Peyer's patch (tissue), 4 donors: ENCODE measurements around the gene SERINC5. TPM values are rescaled to one million over a fixed set of nuclear protein-coding genes. Genes with fewer than 3 reads are reported as not detected.
"Not testable (repeated sequence)": the region's sequence is repeated elsewhere in the genome, so short reads cannot be mapped to it uniquely, and the experiment has no call there.

Source experiments
- DNase-seq, 3 donors: peaks; one replicate each; pipeline ENCODE4 v3.0.0-alpha.2; 2017 to 2019
- H3K27ac ChIP-seq, 4 donors: fragments of 200-600 bp; sonication (generic); one replicate each; pipeline ENCODE4 v1.5.1; 2016 to 2019
- H3K27me3 ChIP-seq, 2 donors: fragments of 200-600 bp; sonication (generic); one replicate each; pipeline ENCODE4 v1.5.1; 2019
- H3K36me3 ChIP-seq, 3 donors: fragments of 200-600 bp; sonication (generic); one replicate each; pipeline ENCODE4 v1.5.1; 2016 to 2019
- H3K4me1 ChIP-seq, 4 donors: fragments of 200-600 bp; sonication (generic); one replicate each; pipeline ENCODE4 v1.5.1; 2016 to 2019
- H3K4me3 ChIP-seq, 4 donors: fragments of 200-600 bp; sonication (generic); 1 replicate in 3 of 4; 2 replicates in 1 of 4; pipeline ENCODE4 v1.5.1; 2016 to 2019; ENCODE audit warnings: mild to moderate bottlenecking in 1 of 4
- H3K9me3 ChIP-seq, 4 donors: fragments of 200-600 bp; sonication (generic); one replicate each; pipeline ENCODE4 v1.5.1; 2016 to 2019; ENCODE audit warnings: mild to moderate bottlenecking in 1 of 4
- POLR2A ChIP-seq, 2 donors: fragments of 450-650 bp; IDR thresholded peaks; one replicate each; pipeline ENCODE4 v1.5.1; 2017; ENCODE audit warnings: antibody characterized with exemption in 2 of 2, mild to moderate bottlenecking in 2 of 2, moderate library complexity in 2 of 2
- total RNA-seq, 4 donors: library from RNA; depleted of rRNA; stranded (reverse); fragments of >200 nt; gene quantifications; one replicate each; pipeline ENCODE4 v1.1.0, GENCODE V29; 2016
- TF ChIP-seq, protein P1 (sequence below), 6 experiments: fragments of 450-650 bp in 4 of 6; fragments of 200-600 bp in 2 of 6; sonication (generic) in 1 of 6; IDR thresholded peaks; one replicate each; pipeline ENCODE4 v1.5.1; 2017 to 2019; ENCODE audit warnings: antibody characterized with exemption in 6 of 6, mild to moderate bottlenecking in 3 of 6, moderate library complexity in 1 of 6

SERINC5 gene
- total RNA-seq, 4 donors from 2014 or later, result 22.3 to 40.9 (median 30.3) TPM

DNA sequence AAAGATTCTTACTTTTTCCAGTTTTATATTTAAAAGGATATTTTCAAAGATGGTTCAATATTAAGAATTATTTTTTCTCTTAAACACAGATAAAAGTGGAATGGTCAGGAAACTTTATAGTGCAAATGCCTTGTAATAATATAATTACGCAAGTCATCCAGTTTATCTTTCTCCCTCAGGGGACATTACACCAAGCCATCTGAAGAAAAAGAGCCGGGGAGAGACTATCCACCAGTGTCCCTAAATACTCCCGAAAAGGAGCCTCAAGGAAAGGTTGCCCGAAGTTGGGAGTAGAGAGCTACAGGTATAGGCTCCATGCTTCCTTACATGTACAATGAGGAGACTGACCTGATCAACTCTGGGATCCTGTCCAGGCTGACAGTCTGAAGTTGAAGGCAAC, 101.1 kb downstream of the SERINC5 start:
- TF ChIP-seq POLR2A (IDR thresholded peaks at IDR 0.05), result no peak
- TF ChIP-seq, protein P1, sequence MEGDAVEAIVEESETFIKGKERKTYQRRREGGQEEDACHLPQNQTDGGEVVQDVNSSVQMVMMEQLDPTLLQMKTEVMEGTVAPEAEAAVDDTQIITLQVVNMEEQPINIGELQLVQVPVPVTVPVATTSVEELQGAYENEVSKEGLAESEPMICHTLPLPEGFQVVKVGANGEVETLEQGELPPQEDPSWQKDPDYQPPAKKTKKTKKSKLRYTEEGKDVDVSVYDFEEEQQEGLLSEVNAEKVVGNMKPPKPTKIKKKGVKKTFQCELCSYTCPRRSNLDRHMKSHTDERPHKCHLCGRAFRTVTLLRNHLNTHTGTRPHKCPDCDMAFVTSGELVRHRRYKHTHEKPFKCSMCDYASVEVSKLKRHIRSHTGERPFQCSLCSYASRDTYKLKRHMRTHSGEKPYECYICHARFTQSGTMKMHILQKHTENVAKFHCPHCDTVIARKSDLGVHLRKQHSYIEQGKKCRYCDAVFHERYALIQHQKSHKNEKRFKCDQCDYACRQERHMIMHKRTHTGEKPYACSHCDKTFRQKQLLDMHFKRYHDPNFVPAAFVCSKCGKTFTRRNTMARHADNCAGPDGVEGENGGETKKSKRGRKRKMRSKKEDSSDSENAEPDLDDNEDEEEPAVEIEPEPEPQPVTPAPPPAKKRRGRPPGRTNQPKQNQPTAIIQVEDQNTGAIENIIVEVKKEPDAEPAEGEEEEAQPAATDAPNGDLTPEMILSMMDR (IDR thresholded peaks at IDR 0.05), result no peak
- peaks cover 0 to 33% (median 0%) of the 10 kb centered on the region in 3 donors for H3K36me3 ChIP-seq
- no peaks in the 10 kb centered on the region for H3K4me1 ChIP-seq
- no peaks in the 10 kb centered on the region for H3K9me3 ChIP-seq
- DNase-seq, result no peak
- H3K4me3 ChIP-seq, result no peak overlapping the region
- no peak overlapping the region for H3K27ac ChIP-seq
- no peaks in the 10 kb centered on the region for H3K27me3 ChIP-seq

DNA sequence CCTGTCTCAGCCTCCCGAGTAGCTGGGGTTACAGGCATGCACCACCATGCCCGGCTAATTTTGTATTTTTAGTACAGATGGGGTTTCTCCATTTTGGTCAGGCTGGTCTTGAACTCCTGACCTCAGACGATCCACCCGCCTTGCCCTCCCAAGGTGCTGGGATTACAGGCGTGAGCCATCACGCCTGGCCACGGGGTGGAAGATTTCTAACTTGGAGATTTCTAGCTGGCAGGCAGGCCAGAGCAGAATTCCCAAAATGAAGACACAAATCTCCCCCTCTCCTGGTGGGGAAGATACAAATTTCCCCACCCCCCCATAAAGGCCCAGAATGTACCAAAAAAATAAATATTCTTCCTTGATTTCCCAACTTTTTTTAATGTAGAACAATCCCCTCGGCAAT, 101.6 kb downstream of the SERINC5 start:
- H3K27ac ChIP-seq, H3K4me1 ChIP-seq, H3K9me3 ChIP-seq, H3K27me3 ChIP-seq, H3K4me3 ChIP-seq, DNase-seq: not testable (repeated sequence)
- peaks cover 0 to 33% (median 0%) of the 10 kb centered on the region in 3 donors for H3K36me3 ChIP-seq

DNA sequence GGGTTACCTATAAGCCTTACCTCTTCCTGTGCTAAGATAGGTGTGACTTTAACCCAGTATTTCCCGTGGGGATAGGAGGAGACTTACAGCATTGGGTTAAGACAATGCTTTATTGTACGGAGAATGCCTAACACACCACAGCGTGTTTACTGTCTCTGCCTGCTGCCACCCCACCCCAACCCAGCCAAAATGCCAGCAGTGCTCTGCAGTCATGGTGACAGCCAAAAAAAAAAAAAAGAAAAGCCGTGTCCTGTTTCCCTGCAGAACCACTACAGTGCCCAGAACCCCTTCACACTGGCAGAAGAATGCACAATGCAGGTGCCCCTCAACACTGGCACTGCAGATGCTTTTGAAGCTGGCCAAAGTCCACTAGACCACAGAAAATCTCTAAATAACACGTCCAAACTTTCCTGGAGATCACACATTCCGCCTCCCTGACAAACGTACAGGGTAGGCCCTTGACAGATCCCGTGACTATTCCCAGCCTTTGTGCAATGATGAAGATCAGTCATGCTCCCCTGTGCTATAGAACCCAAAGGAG, 102.2 kb downstream of the SERINC5 start:
- H3K36me3 ChIP-seq, result peaks cover 0 to 29% (median 0%) of the 10 kb centered on the region in 3 donors
- no peak overlapping the region for H3K4me3 ChIP-seq
- H3K27me3 ChIP-seq, result no peaks in the 10 kb centered on the region
- no peak for TF ChIP-seq POLR2A (IDR thresholded peaks at IDR 0.05)
- TF ChIP-seq, protein P1 (IDR thresholded peaks at IDR 0.05), result no peak
- no peak for DNase-seq
- H3K27ac ChIP-seq, result no peak overlapping the region
- no peaks in the 10 kb centered on the region for H3K4me1 ChIP-seq
- H3K9me3 ChIP-seq, result no peaks in the 10 kb centered on the region

DNA sequence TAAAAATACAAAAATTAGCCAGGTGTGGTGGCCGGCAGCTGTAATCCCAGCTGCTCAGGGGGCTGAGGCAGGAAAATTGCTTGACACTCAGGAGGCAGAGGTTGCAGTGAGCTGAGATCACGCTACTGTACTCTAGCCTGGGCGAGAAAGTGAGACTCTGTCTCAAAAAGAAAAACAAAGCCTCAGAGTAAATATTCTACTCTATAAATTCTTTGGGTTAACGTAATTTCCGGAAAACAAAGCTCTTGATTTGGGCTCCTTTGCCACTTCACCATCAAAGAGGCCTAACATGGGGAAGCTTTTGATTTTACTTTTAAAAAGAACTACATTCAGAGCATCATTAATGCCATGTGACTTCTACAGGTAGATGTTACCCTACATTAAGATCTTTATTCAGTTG, 103.1 kb downstream of the SERINC5 start:
- Histone ChIP-seq H3K36me3 (peaks cover 0 to 20% (median 0%) of the 10 kb centered on the region in 3 donors), H3K4me3 (no peak overlapping the region), H3K27ac (peak overlapping the region in 1 of 4 donors; percentile 49), H3K27me3 (no peaks in the 10 kb centered on the region), H3K4me1 (no peaks in the 10 kb centered on the region), H3K9me3 (no peaks in the 10 kb centered on the region)
- DNase-seq, result no peak
- TF ChIP-seq, protein P1 (IDR thresholded peaks at IDR 0.05), result no peak
- TF ChIP-seq POLR2A (IDR thresholded peaks at IDR 0.05), result no peak

DNA sequence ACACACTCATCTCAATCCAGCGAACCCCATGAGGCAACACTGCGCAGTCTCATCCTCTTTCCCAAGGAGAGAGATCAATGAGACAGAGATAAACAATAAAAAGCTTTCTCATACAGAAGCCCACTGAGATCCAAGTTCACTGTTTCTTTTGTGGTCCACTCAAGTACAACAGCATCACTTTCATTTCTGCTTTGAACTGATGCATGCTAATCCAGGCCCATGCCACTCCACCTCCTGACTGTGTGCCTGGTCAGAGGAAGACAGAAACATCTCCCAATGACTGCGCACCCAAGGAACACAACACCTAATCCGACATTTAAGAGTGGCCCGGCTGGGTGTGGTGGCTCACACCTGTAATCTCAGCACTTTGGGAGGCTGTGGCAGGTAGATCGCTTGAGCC, 104.0 kb downstream of the SERINC5 start:
- no peaks in the 10 kb centered on the region for H3K4me1 ChIP-seq
- peak overlapping the region in 1 of 4 donors; percentile 7 for H3K27ac ChIP-seq
- no peak overlapping the region for H3K4me3 ChIP-seq
- TF ChIP-seq, protein P1 (IDR thresholded peaks at IDR 0.05), result no peak
- no peak for TF ChIP-seq POLR2A (IDR thresholded peaks at IDR 0.05)
- peaks cover 0 to 15% (median 0%) of the 10 kb centered on the region in 3 donors for H3K36me3 ChIP-seq
- DNase-seq, result no peak
- no peaks in the 10 kb centered on the region for H3K9me3 ChIP-seq
- H3K27me3 ChIP-seq, result no peaks in the 10 kb centered on the region

DNA sequence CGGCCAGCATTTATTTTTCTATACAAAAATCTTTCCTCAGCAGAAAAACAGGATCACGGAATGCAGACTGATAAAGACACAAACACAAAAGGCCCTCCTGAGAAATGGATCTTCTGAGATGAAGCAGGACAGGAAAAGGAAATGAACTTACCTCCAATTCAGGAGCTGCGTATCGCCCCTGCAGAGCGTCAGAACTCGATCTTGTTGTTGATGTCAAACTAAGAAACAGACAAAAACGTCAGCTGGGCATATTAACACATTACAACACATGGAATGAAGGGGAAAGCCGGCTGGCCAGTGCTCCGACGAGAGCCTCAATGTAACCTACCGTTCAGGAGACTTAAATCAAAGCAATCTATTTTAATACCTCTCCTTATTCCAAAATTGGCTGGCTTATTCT, 105.1 kb downstream of the SERINC5 start:
- H3K4me1 ChIP-seq, result no peaks in the 10 kb centered on the region
- TF ChIP-seq, protein P1 (IDR thresholded peaks at IDR 0.05), result no peak
- no peak for TF ChIP-seq POLR2A (IDR thresholded peaks at IDR 0.05)
- peaks cover 0 to 15% (median 0%) of the 10 kb centered on the region in 3 donors for H3K36me3 ChIP-seq
- no peak overlapping the region for H3K4me3 ChIP-seq
- H3K27ac ChIP-seq, result peak overlapping the region in 1 of 4 donors; percentile 1
- H3K27me3 ChIP-seq, result no peaks in the 10 kb centered on the region
- DNase-seq, result no peak
- no peaks in the 10 kb centered on the region for H3K9me3 ChIP-seq
